Measurements from ENCODE around the gene CKB.

Gene CKB

GRCh38 chr14:103519837-103520212 is 2.8 kb downstream of the CKB start:
- DNase-seq (ENCODE audit: low read depth, low spot score) = no peak
- in situ Hi-C loops (cut with HindIII; ENCODE audit: low sequenced_read_pairs) = no loop called here
- no peak for TF ChIP-seq CTCF (IDR thresholded peaks at IDR 0.05; ENCODE audit: low read depth, low read length)
- no peak overlapping the region for H3K4me3 ChIP-seq (ENCODE audit: low read depth, low read length)

- no peak for TF ChIP-seq CTCF (IDR thresholded peaks at IDR 0.05; ENCODE audit: low read depth, low read length)
- no peak overlapping the region for H3K4me3 ChIP-seq (ENCODE audit: low read depth, low read length)
- no peak for DNase-seq (ENCODE audit: low read depth, low spot score)
- in situ Hi-C loops (cut with HindIII; ENCODE audit: low sequenced_read_pairs) = no loop called here
These were observed 3.4 kb downstream of the CKB start for GRCh38 chr14:103519043-103519836.

- DNase-seq (ENCODE audit: low read depth, low spot score) = no peak
- in situ Hi-C loops (cut with HindIII; ENCODE audit: low sequenced_read_pairs) = no loop called here
- no peak overlapping the region for H3K4me3 ChIP-seq (ENCODE audit: low read depth, low read length)
- peak; percentile 95 for TF ChIP-seq CTCF (IDR thresholded peaks at IDR 0.05; ENCODE audit: low read depth, low read length)
These were observed 4.1 kb downstream of the CKB start for GRCh38 chr14:103518422-103519042.

GRCh38 chr14:103517721-103518421 is 4.8 kb downstream of the CKB start:
- no peak for TF ChIP-seq CTCF (IDR thresholded peaks at IDR 0.05; ENCODE audit: low read depth, low read length)
- DNase-seq (ENCODE audit: low read depth, low spot score) = no peak
- in situ Hi-C loops (cut with HindIII; ENCODE audit: low sequenced_read_pairs) = no loop called here
- no peak overlapping the region for H3K4me3 ChIP-seq (ENCODE audit: low read depth, low read length)

- in situ Hi-C loops (cut with HindIII; ENCODE audit: low sequenced_read_pairs) = no loop called here
- no peak overlapping the region for H3K4me3 ChIP-seq (ENCODE audit: low read depth, low read length)
- DNase-seq (ENCODE audit: low read depth, low spot score) = no peak
- TF ChIP-seq CTCF (IDR thresholded peaks at IDR 0.05; ENCODE audit: low read depth, low read length) = no peak
These were observed 5.5 kb downstream of the CKB start for GRCh38 chr14:103517174-103517566.

- DNase-seq (ENCODE audit: low read depth, low spot score) = no peak
- in situ Hi-C loops (cut with HindIII; ENCODE audit: low sequenced_read_pairs) = no loop called here
- no peak overlapping the region for H3K4me3 ChIP-seq (ENCODE audit: low read depth, low read length)
- no peak for TF ChIP-seq CTCF (IDR thresholded peaks at IDR 0.05; ENCODE audit: low read depth, low read length)
These were observed 6.0 kb downstream of the CKB start for GRCh38 chr14:103516426-103517173.

Measured in astrocyte of the spinal cord (primary cell).